Lower leg skin (tissue), 4 donors: ENCODE data around the gene MVP. TPM values are rescaled to one million over a fixed set of nuclear protein-coding genes. Genes with fewer than 3 reads are reported as not detected.

Experiments
- DNase-seq, 2 donors: peaks; one replicate each; pipeline ENCODE4 v3.0.0-alpha.2; 2019; ENCODE audit warnings: low spot score in 2 of 2
- H3K4me3 ChIP-seq: fragments of 200-600 bp; sonication (generic); 2 replicates; pipeline ENCODE4 v1.5.1; 2017; ENCODE audit warnings: mild to moderate bottlenecking, low read depth; ENCODE audit not compliant: poor library complexity, severe bottlenecking
- POLR2A ChIP-seq, 2 donors: fragments of 450-650 bp; IDR thresholded peaks; one replicate each; pipeline ENCODE4 v1.6.1; 2016 to 2017; ENCODE audit warnings: antibody characterized with exemption in 2 of 2, mild to moderate bottlenecking in 1 of 2, moderate library complexity in 1 of 2
- WGBS, 2 donors: methylation state at CpG; one replicate each; pipeline ENCODE4 v1.1.5; 2018; 5-methylcytosine and 5-hydroxymethylcytosine counted together
- intact Hi-C: fragments of 100-400 bp; cut with DNase I; formaldehyde crosslinking; loops from one replicate; pipeline ENCODE4 v1.15.0; 2023; ENCODE audit warnings: low total_unique reads
- total RNA-seq, 4 donors: library from RNA; depleted of rRNA; stranded (reverse); fragments of >200 nt; gene quantifications; one replicate each; pipeline ENCODE4 v1.1.0, GENCODE V29; 2016
- TF ChIP-seq, protein P1 (sequence below), 3 donors: fragments of 450-650 bp; IDR thresholded peaks; one replicate each; pipeline ENCODE4 v1.5.1; 2016; ENCODE audit warnings: antibody characterized with exemption in 3 of 3, mild to moderate bottlenecking in 3 of 3, moderate library complexity in 2 of 3

The MVP gene
- total RNA-seq, 4 donors from 2014 or later: 58.2 to 94.1 (median 70.4) TPM

DNA sequence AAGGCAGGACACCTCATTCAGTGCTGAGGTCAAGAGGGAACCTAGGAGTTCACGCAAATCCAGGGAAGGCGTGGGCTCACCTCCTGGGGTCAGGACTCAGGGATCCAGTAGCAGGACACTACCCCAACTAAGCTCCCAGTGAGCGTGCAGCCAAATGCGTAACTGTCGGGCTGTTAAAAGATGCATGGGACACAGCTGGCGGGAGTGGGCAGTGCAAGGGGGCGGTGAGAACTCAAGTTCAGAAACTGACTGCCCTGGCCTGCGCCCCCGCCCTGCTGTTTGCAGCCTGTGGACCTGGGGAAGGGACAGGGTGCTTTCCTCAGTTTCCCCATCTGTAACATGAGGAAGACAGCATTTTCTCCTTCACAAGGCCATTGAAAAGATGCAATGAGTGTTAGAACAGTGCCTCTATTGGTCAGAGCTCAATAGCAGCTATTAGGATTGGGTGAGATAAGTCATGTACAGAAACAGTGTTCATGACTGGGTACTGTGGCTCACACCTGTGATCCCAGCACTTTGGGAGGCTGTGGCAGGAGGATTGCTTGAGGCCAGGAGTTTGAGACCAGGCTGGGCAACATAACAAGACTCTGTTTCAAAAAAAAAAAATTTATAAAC lies 22.6 kb downstream of the MVP start:
- DNase-seq: no peak
- TF ChIP-seq, protein P1, sequence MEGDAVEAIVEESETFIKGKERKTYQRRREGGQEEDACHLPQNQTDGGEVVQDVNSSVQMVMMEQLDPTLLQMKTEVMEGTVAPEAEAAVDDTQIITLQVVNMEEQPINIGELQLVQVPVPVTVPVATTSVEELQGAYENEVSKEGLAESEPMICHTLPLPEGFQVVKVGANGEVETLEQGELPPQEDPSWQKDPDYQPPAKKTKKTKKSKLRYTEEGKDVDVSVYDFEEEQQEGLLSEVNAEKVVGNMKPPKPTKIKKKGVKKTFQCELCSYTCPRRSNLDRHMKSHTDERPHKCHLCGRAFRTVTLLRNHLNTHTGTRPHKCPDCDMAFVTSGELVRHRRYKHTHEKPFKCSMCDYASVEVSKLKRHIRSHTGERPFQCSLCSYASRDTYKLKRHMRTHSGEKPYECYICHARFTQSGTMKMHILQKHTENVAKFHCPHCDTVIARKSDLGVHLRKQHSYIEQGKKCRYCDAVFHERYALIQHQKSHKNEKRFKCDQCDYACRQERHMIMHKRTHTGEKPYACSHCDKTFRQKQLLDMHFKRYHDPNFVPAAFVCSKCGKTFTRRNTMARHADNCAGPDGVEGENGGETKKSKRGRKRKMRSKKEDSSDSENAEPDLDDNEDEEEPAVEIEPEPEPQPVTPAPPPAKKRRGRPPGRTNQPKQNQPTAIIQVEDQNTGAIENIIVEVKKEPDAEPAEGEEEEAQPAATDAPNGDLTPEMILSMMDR (IDR thresholded peaks at IDR 0.05): no peak
- TF ChIP-seq POLR2A (IDR thresholded peaks at IDR 0.05): no peak
- WGBS, 2 donors: 92% methylated on average over 9 of the region's 9 CpGs
- intact Hi-C loops: loop anchor here (10.0 kb wide), 1 partner anchor 138 kb away; no protein-coding TSS in a partner anchor
- H3K4me3 ChIP-seq: no peak overlapping the region

DNA sequence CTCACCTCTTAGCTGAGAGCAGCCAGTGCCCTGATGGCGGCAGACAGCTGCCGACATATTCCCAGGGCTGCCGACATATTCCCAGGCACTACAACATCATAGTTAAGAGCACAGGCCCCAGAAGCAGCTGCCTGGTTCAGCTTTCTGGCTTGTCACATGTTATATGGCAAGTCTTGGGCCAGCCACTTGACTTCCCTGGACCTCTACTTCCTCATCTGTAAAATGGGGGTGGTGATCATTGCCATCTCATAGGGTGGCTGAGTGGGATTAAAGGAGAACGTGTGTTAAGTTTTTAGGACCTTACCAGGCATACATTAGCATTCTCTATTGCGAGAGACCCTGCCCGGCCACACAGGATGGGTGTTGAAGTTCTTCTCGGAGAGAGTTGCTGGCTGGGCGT lies 23.7 kb downstream of the MVP start:
- 88 to 92% methylated on average over 8 of the region's 8 CpGs for WGBS, 2 donors
- TF ChIP-seq, protein P1 (IDR thresholded peaks at IDR 0.05): no peak
- DNase-seq: no peak
- intact Hi-C loops: loop anchor here (10.0 kb wide), 1 partner anchor 139 kb away; no protein-coding TSS in a partner anchor
- H3K4me3 ChIP-seq: no peak overlapping the region

DNA sequence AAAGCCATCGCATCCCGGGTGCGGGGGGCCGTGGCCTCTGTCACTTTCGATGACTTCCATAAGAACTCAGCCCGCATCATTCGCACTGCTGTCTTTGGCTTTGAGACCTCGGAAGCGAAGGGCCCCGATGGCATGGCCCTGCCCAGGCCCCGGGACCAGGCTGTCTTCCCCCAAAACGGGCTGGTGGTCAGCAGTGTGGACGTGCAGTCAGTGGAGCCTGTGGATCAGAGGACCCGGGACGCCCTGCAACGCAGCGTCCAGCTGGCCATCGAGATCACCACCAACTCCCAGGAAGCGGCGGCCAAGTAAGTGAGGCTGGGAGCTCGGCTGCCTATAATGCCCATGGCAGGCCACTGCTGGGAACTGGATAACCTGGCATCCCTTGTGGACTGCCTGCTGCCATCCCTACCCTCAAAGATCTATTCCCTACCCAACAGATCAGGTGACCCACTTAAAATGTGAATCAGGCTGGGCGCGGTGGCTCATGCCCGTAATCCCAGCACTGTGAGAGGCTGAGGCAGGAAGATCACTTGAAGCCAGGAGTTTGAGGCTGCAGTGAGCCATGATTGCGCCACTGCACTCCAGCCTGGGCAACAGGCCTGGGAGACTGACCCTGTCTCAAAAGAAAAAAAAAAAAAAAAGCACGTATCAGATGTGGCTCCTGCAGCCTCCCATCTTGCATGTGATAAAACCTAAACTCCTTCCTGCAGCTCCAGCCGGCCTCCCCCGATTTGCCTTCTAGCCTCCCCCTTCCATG lies 24.5 kb downstream of the MVP start:
- WGBS, 2 donors: 89 to 92% methylated on average over 27 to 28 of the region's 28 CpGs
- no peak for DNase-seq
- intact Hi-C loops: loop anchor here (10.0 kb wide), 1 partner anchor 140 kb away; no protein-coding TSS in a partner anchor
- TF ChIP-seq, protein P1 (IDR thresholded peaks at IDR 0.05): no peak
- no peak for TF ChIP-seq POLR2A (IDR thresholded peaks at IDR 0.05)
- H3K4me3 ChIP-seq: no peak overlapping the region

DNA sequence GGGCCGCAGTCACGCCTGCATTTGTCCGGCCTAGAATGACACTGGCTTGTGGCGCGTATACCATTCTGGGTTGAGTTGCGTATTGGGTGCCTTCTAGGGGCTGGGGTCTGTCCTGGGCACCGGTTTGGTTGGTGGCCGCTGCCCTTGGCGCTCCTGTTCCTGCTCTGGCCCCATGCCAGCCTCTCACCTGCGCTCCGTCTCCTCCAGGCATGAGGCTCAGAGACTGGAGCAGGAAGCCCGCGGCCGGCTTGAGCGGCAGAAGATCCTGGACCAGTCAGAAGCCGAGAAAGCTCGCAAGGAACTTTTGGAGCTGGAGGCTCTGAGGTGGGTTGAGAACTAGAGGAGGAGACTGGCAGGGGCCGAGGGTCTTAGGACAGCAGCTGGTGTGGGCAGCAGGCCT lies 25.4 kb downstream of the MVP start:
- intact Hi-C loops: loop anchor here (10.0 kb wide), 1 partner anchor 141 kb away; no protein-coding TSS in a partner anchor
- TF ChIP-seq, protein P1 (IDR thresholded peaks at IDR 0.05): no peak
- TF ChIP-seq POLR2A (IDR thresholded peaks at IDR 0.05): no peak

DNA sequence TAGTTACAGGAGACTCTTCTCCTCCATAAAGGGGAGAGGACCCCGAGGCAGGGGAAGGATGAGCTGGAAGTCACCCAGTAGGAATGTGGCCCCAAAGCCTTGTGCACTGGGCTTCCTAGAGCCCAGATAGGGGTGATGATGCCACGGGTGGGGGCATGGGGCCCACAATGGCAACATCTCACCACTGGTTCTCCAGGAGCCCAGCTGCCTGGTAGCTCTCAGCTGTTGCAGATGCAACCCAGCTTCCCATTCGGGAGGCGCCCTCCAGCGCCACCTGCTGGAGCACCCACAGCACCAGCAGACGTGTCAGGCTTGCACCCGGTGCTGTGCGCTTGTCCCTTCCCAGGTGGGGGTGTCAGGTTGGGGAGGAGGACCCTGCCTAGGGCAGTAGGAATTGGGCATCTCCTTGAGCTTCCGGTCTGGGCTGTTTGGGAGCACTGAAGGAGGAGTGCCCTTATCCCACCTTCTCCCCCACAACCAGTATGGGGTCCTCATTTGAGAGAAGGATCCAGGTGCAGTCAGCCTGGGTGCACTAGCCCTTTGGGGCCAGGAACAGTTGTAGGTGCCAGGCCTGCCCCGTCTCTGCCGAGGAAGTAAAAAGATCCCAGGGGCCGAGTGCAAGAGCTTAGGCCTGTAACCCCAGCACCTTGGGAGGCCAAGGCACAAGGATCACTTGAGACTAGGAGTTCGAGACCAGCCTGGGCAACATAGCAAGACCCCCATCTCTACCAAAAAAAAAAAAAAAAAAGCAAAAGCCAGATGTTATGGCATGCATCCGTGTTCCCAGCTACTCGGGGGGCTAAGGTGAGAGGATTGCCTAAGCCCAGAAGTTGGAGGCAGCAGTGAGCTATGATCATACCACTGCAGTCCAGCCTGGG lies 28.4 kb downstream of the MVP start:
- H3K4me3 ChIP-seq: no peak overlapping the region
- TF ChIP-seq POLR2A (IDR thresholded peaks at IDR 0.05): no peak
- TF ChIP-seq, protein P1 (IDR thresholded peaks at IDR 0.05): peak in 1 of 3 donors; percentile 77
- DNase-seq: peak; percentile 36 to 95
- intact Hi-C loops: loop anchor here (10.0 kb wide), 1 partner anchor 144 kb away; no protein-coding TSS in a partner anchor
- 37 to 65% methylated on average over 9 to 15 of the region's 15 CpGs for WGBS, 2 donors

More for the DNA sequence above, 25.4 kb downstream of the MVP start:
- 92 to 96% methylated on average over 16 to 18 of the region's 18 CpGs for WGBS, 2 donors
- H3K4me3 ChIP-seq: no peak overlapping the region
- no peak for DNase-seq
